GM18499 (cell line): ENCODE results near the gene SNIP1.
"Not testable (repeated sequence)": the region's sequence is repeated elsewhere in the genome, so short reads cannot be mapped to it uniquely, and the experiment has no call there.

ENCODE experiments used
- ATAC-seq: cut with Tn5 transposase; IDR thresholded peaks from one replicate; pipeline ENCODE4 v1.9.1; 2021; ENCODE audit warnings: moderate number of reproducible peaks; ENCODE audit not compliant: insufficient read depth, unreplicated experiment

Gene SNIP1, protein sequence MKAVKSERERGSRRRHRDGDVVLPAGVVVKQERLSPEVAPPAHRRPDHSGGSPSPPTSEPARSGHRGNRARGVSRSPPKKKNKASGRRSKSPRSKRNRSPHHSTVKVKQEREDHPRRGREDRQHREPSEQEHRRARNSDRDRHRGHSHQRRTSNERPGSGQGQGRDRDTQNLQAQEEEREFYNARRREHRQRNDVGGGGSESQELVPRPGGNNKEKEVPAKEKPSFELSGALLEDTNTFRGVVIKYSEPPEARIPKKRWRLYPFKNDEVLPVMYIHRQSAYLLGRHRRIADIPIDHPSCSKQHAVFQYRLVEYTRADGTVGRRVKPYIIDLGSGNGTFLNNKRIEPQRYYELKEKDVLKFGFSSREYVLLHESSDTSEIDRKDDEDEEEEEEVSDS

GRCh38 chr1:37553927-37554808 lies at the start of gene SNIP1:
Gene SNIP1 (minus strand): TSS chr1:37554293. CDS start chr1:37554229, 64 bp downstream.
- ATAC-seq = no peak

DNA sequence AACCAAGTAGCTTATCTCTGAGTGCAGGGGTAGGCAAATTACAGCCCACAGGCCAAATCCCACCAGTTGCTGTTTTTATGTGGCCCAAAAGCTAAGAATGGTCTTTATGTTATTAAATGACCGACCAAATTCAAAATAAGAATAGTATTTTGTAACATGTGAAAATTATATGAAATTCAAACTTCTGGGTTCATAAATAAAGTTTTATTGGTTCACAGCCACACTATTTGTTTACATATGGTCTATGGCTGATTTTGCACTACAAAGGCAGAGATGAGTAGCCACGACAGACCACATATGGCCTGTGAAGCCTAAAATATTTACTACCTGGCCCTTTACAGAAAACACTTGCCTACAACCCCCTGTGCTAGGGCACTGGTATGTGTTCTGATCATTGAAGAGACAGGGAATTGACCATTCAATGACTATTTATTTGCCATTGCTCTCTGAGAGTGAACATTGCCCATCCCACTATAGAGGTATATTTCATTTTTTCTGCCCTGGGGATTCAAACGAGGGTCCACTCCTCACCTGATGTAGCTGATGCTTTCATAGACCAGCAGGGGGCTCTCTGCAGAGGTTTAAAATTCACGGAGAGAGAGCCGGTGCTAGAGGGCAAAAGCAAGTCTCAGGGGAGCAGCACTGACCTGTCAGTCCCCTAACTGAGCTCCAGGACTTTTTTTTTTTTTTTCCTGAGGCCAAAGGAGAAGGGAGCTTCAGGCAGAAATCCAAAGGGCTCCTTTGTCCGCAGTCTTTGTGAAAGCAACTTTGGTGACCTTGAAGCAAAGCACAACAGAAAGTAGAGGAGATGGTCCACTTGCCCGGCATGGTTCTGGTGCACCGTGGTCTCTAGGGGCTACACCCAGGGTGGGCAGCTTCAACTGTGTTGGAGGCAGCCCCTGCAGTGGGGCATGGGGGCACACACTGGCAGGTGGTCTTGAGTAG lies 48.9 kb upstream of the SNIP1 start:
- ATAC-seq = no peak

DNA sequence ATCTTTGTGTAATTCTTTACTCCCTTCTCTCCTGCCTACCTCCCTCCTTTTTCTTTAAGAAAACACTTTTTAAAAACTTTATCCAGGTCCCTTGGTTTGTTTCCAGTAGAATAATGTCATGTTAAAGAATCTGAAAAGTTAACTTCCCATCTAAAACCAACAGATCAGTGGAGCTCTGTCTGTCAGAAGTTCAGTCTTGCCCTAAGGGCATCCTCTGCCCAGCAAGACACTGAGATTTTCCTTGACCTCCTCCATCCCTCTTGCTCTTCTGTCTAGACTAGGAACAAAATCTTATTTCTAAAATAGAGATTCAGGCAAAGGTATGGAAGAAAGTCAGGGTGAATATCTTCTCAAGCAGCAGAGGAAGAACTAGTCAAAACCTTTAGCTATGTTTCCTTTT lies 47.3 kb upstream of the SNIP1 start:
- no peak for ATAC-seq

DNA sequence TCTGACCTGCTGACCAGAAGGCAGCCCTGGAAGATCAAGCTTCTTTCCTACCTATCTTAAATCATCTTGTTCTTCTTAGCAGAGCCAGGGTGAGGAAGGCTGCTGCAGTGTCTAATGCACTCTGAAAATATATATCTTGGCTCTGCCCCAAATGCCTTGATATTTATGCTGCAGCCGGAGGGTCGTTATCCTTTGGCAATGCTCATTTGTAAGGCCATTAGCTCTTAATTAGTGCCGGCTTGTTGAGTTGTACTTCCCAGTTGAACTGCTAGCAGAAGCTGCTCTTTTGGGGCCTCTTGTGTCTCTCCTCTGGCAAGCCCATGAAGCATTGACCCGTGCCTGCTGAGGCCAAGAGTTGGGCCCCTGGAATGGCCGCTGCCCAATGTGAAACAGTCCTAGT lies 45.8 kb upstream of the SNIP1 start:
- no peak for ATAC-seq

- no peak for ATAC-seq
Measured at GRCh38 chr1:37596182-37596667, 42.1 kb upstream of the SNIP1 start.

GRCh38 chr1:37595440-37596181 lies 41.5 kb upstream of the SNIP1 start, which contains the start of gene GNL2:
Gene GNL2 (minus strand): TSS chr1:37595937. CDS start chr1:37595822, 115 bp downstream.
- ATAC-seq = peak; percentile 65

DNA sequence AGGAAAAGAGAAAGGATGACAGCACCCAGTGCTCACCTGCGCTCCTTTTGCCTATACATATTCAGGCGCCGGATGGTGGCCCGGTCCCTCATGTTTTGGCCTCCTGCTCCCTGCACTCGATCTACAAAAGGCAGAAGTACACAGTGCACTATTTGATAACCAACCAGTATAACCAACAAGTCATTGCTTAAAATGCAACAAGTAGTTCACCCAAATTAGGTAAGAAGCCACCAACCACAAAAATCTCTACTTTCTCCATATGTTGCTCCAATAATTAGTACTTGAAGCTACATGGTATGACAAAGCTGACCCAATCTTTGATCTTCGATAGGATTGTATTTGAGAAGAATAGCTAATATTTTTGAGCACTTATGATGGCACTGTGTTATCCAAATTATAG lies 39.6 kb upstream of the SNIP1 start:
- ATAC-seq = no peak

DNA sequence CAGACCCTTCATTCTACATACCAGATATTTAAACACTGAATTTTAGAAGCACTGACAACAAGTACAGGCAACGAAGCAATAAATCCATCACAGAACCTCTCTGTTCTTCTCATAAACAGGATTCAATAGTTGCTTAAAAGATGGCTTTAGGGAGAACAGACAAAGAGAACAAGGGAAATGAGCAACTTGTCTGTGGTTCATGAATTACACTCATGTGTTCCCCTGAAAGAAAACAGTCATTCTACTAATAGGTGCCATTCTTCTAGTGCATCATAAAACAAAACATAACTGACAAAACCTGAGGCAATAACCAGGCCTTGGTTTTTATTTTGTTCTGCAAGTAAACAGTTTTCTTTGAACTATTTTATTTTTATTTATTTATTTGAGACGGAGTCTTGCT lies 34.8 kb upstream of the SNIP1 start:
- no peak for ATAC-seq

DNA sequence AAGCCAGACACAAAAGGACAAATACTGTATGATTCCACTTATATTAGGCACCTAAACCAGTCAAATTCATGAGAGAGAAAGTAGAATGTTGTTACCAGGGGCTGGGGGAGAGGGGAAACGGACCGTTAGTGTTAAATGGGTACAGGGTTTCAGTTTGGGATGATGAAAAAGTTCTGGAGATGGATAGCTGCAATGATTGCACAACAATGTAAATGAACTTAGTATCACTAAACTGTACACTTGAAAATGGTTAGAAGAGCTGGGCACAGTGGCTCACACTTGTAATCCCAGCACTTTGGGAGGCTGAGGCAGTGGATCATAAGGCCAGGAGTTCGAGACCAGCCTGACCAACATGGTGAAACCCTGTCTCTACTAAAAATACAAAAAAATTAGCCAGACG lies 30.5 kb upstream of the SNIP1 start:
- not testable (repeated sequence) for ATAC-seq

DNA sequence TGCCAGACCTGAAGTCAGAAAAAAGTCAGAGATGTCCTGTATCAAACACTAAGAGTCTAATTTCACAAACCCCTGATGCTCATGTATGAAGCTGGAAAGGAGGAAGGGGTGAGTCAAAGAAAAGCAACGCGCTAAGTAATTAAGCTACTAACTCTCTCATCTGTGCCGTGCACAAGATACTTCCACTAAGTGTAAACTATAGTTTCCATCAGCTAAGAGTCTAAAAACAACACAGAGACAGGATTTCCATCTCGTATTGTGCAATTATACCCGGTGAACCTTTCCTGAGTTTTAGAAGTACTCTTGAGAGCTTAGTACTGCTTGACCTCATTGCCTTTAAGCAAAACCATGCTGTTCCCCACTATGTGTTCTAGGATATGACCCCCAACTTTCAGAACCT lies 21.6 kb upstream of the SNIP1 start:
- no peak for ATAC-seq

DNA sequence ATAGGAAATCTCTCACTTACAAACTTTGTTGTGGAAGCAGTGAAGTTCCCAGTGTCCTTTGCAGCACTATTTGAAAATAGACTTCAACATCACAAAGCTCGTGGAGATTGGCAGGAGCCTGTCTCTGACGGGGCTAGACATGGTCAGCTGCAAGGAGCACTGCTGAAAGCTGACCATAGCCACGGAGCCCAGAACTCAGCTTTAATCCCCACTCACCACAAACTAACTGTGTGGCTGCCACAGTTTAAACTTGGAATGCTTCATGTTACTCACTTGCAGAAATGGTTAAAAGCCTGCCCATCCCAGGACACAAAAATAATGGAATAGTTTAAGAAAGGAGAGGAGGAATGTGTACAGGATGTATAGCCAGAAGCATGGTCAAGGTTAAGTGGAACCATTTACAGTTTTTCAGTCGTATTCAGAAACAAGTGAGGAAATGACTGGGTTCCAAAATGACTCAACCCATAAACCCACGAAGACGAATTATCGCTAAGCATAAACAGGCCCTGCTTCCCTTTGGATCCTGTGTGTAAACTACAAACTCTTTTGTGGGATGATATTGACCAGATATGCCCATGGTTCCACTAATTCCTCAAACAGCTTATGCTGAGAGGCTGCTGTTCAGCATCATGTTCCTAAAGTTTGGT lies 20.9 kb upstream of the SNIP1 start:
- ATAC-seq = no peak

- ATAC-seq = no peak
Measured at GRCh38 chr1:37570528-37571334, 16.6 kb upstream of the SNIP1 start.

DNA sequence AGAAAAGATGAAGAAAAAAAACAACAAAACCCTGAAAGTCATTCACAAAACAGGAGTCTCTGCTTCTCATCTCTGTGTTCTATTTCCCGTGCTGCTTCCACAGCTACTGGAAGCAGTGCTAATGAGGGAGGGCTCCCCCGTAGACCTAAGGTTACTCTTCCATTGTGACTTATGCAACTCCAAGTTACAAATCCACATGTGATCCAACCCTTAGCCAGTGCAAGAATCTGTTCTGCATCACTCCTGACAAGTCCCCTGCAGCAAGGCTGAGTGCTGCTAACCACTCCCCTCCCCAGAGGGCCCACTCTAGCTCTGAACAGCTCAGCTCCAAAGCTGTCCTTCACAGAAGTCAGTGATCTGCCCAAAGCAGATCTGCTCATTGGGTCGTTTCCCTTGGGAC lies 12.9 kb upstream of the SNIP1 start:
- ATAC-seq = no peak

GRCh38 chr1:37564892-37565291 lies 10.8 kb upstream of the SNIP1 start:
- no peak for ATAC-seq

GRCh38 chr1:37562984-37563383 lies 8.9 kb upstream of the SNIP1 start:
- no peak for ATAC-seq

DNA sequence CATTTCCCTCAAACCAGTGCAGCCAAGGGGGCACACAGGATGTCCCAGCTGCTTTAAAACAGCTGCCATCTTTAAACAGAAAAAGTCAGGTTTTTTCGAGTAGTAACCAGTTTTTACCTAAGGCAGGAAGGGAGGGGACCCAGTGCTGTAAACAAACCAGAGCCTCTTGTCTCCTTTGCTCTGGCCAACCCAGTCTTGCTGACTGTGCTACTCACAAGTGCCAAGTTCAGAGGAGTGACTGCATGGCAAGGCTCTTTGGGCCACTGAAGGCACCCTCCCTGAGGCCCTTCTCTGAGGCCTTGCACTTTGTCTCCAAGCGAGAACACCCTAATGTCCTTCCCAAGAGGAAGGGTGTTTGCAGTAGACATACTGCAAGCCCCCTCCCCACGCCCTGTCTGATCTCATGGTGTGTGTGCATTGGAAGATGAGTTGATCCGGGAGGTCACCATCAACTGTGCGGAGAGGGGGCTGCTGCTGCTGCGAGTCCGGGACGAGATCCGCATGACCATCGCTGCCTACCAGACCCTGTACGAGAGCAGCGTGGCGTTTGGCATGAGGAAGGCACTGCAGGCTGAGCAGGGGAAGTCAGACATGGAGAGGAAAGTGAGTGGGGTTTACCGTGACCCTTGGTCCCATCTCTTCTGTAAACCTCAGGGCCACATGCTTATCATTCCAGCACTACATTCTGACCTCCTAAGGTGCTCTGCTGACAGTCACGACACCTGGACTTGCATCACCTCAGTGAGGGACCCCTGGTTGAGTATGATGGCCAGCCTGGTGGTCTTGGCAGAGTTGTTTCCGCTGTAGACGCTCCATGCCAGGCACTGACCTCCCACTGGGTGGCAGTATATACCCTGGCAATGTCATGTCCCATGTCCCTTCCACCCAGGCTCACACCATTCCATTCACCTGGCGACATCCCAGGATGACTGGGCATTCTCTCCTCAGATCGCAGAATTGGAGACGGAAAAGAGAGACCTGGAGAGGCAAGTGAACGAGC lies 7.3 kb upstream of the SNIP1 start:
- ATAC-seq = no peak
